ENCODE measurements around the gene TMEM258.

Gene TMEM258

DNA sequence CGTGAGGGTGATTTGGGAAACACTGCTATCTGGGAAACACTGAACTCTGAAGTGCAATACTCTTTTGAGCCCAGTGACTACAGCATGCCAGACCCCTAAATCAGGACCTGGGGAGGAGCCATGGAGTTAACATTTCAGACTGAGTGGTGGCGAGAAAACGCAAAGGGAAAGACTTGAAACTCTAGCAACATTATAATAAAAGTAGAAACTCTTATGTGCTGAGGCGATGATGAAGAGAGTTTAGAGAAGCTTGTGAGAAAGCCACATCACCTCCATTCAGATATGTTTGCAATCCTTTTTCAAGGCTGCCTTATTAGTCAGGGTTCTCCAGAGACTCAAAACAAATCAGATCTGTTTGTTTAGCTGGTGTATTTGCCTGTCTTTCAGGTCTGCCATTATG is 2.2 kb upstream of the TMEM258 start:
- no peak for DNase-seq

DNA sequence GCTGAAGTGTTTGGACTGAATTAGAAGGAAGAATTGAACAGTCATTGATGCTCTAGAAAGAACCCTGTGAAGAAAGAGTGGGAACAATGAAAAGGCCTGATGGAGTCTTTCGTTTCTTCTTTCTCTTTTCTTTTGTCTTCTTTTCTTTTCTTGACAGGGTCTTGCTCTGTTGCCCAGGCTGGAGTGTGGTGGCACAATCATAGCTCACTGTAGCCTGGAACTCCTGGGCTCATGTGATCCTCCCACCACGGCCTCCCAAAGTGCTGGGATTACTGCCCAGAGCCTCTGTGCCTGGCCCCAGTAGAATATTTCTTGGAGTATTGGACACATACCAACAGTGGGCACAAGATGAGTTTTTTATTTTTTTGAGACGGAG is 1.4 kb upstream of the TMEM258 start:
- no peak for DNase-seq

DNA sequence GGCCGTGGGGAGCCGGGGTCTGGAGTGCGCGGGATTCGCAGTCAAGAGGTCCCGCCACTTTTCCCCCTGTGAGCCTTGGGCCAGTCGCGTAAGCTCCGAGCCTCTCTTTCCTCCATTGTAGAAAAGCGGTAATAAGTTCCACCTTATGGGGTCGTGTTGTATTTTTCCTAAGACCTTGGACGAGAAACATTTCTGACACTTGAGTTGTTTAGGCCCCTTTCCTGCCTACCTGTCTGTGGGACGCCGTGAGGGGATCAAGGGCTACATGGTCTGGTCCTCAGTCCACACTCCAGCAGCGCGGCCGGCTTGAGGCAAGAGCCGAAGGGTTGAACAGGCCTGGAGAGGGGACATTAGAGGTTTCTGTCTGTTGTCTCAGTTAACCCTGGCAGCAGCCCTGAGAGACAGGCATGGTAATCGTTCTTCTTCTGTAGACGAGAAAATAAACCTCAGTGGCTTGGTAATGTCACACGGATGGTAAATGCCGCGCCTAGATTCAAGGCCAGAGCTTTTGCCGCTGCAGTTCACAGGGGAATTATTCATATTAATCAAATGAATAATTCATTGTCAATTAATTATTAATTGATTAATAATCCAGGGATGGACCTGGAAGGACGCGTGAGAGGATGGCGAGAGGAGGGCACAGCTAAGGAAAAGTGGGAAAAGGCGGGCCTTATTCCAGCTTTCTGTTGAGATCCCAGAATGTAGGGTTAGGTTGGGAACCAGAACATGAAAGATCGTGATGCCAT is 857 bp upstream of the TMEM258 start:
- DNase-seq = no peak

DNA sequence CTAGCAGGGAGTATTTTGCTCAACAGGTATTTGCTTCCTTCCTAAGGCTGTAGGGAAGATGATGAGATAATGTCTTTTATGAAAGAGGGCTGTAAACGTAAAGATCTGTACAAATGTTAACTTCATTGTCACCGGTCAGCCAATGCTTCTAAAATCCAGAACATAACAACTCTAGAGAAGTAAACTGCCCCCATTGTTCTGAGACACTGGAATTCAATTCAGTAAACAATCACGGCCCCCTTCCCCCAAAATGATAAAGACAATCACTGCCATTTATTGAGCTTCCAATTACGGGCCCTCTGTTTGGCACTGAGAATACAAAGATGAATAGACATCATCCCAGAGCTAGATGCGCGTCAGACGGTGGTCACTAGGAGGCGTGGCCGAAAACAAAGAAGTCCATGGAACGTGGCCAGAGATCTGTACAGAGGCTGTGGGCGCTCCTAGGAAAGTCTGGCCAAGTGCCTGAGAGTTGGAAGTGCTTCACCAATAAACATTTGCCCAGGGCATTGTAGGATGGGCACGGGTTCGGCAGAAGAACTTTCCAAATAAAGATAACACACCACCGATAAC is 576 bp downstream of the TMEM258 start:
- DNase-seq = peak; percentile 77

DNA sequence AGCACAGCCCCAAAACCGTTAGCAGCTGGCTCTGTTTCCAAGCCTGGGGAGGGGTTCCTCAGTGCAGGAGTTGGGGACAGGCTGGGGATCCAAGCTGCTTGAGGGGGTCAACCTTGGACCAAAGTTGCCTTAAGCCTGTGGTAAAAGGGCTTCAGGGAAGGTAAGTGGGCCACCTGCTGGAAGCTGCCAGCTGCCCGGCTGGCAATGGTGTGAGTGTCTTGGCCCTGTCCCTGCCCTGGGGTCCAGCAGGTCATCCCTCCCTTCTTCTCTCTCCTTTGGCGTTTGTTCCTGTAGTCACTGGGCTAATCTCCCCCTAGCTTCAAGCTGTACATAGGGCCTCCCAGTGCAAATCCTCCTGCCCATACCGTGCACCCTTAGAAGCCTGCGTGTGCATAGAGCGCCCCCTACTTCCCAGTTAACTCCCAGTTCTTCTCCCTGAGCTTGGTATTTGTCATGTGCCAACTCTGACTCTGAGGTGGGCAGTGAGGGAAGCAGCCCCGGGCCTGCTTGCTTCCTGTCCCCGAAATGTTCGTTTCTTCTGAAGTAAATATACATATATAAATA is 4.4 kb downstream of the TMEM258 start:
- no peak for DNase-seq

DNA sequence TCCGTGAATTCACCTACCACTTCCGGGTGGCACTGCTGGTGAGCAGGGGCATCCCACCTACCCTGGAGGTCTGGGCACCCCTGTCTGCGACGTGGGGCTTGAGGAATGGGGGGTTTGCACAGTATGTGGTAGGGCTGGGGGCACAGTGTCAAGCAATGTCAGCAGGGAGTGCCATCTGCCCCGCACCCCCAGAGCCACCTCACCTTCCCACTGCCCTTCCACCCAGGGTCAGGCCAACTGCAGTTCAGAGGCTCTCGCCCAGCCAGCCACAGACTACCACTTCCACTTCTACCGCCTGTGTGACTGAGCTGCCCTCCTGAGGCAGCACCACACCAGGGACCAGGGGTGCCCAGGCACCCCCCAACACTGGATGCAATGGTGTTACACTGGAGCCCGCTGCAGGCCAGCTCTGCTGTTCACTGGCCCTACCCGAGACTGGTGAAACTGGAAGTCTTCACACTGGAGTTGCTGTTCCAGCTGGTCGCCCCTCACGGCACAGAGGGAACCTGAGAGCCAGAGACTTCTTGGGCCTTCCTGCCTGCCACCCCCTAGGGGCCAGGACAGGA is 6.5 kb downstream of the TMEM258 start:
- no peak for DNase-seq

DNA sequence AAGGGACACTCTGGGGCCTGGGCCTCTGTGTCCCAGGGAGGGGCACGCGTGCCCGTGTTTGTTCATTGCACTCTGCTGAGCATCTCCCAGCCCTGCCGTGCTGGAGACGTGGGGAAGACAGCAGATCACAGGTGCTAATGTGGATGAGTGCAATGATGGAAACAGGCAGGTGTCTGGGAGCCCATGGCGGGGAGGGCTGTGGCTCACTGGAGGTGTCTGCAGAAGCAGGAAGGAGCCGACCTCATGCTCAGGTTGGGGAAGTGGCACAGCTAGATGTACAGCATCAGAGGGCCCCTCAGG is 7.9 kb downstream of the TMEM258 start:
- no peak for DNase-seq

DNA sequence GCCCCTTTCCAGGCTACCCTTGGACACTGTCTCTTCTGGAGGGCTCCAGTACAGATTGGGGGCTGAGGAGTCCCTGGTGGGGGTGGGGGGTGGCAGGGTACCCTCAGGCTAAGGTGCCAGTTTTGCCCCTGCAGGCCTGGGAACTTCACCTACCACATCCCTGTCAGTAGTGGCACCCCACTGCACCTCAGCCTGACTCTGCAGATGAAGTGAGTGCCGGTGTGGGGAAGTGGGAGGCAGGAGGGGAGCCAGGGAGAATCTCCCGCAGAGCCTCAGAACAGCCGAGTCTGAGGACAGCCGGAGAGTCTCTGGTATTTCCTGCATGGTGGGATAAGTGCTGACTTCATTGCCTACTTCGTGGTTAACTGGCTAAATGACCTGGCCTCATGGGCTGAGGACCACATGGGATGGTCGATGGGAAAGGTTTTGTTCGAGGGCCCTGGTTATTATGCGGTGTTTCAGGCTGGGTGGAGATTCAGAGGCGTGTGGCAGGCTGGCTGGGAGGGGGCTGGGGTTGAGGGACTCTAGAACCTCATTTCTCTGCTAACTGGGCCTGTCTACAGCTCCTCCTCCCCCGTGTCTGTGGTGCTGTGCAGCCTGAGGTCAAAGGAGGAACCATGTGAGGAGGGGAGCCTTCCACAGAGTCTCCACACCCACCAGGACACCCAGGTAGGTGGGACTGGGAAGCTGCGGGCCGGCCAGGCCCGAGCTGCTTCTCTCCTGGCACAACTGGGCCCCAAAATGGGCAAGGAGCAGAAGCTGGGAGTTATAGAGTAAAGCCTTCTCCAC is 8.5 kb downstream of the TMEM258 start:
- DNase-seq = no peak

DNA sequence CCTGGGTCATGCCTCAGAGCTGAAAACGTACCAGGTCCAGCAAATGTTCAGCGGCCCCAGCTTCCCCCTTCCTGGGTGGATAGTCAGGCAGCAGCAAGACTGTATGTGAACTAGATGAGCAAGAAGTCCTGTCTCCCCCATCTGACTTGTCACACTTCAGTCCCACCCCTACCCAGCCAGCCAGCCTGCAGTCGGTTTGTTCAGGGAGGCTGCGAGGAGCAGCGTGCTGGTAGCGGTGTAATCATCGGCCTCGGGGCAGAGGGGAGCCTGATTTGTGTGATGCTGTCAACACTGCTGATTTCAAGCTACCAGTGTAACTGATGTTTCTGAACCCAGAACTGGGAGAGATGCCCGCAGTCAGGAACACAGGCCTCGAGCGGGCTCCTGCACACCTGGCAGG is 9.6 kb downstream of the TMEM258 start:
- no peak for DNase-seq

DNA sequence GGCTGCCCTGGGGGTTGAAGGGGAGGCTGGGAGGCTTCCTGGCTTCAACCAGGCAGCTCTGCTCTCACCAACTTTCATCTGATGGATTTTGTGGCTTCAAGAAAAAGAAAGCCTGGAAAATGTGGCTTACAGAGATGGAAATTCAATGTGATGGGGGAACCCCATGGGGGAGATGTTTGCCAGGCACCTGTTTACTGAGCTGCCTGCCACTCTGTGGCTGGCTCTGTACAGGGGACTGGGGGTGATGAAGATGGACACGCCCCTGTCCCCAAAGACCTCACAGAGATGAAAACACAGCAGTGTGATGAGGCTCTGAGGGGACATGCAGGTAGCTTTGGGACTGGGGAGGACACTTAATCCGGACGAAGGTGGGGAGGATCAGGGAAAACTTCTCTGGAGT is 10.1 kb downstream of the TMEM258 start:
- no peak for DNase-seq

DNA sequence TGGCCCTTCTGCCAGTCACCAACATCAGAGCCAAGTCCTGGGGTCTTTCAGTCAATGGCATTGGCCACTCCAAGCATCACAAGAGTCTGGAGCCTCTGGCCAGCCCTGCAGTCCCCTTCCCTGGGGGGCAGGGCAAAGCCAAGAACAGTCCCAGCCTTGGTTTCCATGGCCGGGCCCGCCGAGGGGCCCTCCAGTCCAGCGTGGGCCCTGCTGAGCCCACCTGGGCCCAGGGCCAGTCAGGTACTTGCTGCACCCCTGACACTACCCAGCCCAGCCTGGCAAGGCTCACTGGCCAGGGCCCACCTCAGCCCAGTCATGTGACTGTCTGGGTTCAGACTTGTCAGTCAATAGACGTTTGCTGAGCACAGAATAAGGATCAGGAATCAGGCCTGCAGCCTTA is 10.8 kb downstream of the TMEM258 start:
- no peak for DNase-seq

DNA sequence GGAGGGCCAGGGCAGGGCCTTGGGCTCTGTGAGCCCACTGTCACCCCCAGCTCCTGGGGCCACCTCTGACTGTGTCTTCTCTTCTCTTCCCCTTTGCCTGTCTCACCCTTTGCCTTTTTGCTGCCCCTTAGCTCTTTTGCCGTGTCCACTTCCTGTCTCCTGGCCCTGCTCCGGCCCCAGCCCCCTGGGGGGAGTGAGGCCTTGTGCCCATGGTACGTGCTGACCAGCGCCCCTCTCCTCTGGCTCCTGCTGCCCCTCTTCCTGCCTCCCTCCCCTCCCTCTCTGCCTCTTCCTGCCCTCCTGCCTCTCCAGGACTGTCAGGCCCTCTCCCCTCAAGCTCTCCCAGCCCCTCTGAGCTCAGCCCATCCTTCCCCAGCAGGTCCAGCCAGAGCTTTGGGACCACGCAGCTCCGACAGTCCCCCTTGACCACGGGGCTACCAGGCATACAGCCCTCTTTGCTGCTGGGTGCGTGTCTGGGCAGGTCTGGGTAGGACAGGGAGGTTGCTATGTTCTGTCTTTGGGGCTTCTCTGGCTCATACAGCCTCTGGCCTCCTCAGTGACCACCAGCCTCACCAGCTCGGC is 11.7 kb downstream of the TMEM258 start:
- no peak for DNase-seq

DNA sequence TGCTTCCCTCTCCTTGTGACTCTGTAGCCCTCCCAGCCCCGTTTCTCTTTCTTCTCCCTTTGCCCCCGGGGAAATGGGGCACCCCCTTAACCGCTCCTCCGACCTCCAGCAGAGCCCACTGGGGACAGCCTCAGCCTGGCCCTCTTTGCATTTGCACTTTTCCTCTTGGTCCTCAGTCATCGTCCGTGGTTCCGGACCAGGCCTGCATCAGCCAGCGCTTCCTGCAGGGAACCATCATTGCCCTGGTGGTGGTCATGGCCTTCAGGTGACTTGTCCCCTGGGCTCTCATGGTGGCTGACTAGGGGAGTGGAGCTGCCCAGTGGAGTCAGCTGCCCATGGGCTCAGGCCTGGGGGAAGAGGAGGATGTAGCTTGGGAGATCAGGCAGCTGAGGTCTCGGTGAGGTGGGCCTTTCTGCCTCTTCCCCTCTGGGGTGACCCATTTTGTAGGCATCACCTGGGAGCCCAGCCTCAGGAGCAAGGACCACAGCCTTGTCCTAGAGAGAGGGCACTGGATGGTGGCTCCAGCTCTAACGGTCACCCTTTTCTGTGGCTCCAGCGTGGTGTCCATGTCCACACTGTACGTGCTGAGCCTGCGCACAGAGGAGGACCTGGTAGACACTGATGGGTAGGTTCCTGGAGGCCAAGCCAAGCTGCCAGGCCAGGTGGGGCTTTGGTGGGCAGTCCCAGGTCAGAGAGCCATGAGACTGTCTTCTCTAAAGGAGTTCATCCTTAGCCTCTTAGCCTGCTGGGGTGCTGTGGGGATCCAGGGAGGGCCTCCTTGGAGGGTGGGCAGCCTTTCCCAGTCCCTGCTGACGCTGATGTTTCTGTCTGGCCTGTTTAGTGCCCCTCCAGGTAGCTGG is 12.5 kb downstream of the TMEM258 start:
- DNase-seq = no peak

DNA sequence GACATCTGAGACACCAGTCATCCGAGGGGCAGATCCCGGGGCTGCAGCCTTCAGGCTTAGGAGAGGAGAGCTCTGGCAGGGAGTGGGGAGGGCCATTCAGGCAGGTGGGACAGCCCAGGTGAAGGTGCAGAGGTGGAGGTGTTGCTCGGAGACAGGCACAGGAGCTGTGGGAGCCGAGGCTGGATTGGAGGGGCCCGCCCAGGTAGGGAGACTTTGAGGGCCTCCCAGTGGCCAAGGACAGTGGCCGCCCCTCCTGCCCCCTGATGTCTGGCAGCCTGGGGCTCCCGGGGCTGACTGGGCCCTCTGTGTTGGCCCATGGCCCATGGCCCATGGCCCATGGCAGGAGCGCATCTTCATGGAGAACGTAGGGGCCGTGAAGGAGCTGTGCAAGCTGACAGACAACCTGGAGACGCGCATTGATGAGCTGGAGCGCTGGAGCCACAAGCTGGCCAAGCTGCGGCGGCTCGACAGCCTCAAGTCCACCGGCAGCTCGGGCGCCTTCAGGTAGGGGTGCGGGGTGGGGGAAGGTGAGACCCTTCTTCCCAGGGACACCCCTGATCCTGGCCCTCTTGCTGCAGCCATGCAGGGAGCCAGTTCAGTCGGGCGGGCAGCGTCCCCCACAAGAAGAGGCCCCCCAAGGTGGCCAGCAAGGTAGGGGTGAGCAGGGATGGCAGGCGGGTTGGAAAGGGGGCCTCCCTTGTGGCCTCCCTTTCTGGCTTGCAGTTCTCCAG is 13.3 kb downstream of the TMEM258 start:
- DNase-seq = no peak

DNA sequence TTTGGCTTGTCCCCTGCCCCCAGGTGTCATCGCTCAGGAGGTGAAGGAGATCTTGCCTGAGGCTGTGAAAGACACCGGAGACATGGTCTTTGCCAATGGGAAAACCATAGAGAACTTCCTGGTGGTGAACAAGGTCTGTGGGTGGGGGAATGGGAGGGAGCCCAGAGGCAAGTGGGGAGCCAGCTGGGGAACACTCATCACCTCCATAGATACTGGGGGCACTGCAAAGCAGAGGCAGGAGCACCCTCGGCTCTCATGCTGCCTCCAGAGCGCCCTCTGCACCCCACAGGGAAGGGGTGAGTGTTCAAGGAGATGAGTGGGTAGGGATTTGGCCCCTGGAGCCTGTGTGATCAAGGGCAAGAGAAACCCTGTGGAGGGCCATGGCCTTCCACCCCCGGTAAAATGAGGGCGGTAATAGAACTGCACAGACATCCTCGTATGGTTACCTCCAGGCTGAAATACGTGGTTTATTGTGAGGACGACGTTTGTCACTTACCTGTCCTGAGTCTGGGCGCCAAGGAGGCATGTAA is 14.0 kb downstream of the TMEM258 start:
- no peak for DNase-seq

DNA sequence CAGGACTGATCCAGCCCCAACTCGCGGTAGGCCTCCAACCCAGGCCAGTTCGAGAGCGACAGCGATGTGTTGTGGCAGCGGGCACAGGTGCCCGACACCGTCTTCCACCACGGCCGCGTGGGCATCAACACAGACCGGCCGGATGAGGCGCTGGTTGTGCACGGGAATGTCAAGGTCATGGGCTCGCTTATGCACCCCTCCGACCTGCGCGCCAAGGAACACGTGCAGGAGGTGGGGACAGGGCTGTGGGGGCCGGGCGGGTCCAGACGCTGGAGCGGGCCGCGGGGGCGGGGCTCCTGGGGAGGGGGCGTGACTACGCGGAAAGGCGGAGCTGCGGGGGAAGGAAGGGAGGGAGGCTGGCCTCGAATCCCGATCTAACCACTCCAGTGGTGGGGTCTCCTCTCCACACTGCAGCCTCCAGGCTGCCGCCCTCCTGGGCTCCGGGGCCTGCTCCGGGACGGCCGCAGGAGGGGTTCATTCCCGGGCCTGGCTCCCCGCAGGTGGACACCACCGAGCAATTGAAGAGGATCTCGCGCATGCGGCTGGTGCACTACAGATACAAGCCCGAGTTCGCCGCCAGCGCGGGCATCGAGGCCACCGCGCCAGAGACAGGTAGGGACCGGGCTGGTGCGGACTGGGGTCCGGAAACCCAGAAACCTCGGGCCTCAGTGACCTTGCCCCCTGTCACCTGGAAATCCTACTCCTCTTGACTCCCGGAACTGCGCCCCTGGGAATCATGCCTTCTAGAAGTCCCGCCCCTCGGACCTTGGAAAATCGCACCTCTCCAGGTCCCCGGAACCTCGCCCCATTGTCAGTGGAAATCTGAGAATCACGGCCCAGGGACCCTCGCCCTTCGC is 14.9 kb downstream of the TMEM258 start:
- DNase-seq = no peak

DNA sequence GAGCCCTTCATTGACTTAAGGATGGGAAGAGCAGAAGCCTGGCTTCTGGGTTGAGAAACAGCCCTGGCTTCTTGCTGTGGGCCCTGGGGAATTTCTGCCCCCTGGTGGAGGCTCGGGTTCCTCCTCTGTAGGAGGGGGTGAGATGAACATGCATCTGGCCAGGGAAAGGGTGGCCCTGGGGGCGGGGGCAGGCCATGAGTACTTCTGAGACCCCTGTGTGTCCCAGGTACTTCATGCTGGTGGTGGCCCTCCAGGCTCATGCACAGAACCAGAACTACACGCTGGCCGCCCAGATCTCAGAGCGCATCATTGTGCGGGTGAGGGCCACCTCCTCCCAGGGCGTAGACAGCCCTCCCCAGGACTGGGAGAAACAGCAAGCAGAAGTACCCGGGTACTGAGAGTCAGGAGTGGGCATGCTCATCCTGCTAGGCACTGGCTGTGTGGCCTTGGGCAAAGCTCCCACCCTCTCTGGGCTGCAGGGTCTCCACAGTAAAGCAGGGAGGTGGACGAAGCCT is 15.8 kb downstream of the TMEM258 start:
- no peak for DNase-seq

DNA sequence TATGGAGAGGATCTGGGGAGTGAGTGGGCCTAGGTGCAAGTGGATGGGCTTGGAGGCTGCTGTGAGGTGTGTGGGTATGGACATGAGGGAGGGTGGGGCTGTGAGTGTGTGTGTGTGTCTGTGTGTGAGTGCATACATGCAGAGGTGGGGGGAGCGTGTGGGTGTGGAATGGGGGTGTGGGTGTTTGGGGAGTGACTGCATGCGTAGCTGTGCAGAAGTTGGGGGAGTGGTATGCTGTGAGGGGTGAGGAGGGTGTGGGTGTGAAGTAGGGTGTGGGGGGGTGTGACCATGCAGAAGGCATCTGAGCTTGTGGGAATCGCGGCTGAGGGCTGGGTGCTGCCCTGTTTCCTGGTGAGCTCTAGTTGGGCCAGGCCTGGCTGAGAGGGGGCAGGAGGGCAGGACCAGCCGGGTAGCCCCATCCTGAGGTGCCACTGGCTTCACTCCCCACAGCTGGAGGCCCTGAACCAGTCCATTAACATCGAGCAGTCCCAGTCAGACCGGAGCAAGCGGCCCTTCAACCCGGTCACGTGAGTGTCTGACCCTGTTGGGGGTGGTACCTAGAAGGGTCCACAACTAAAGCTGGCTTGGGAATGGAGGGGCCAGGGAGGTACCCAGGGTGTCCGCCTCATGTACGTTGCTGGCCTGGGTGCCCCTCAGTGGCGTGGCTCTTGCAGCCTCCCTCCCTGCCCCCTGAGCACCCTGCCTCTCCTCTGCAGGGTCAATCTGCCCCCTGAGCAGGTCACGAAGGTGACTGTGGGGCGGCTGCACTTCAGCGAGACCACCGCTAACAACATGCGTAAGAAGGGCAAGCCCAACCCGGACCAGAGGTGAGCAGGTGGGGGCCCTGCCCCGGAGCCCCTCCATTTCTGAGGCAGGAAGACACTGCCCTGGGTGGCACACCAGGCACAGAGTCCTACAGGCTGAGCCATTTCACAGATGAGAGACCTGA is 16.5 kb downstream of the TMEM258 start:
- DNase-seq = no peak

DNA sequence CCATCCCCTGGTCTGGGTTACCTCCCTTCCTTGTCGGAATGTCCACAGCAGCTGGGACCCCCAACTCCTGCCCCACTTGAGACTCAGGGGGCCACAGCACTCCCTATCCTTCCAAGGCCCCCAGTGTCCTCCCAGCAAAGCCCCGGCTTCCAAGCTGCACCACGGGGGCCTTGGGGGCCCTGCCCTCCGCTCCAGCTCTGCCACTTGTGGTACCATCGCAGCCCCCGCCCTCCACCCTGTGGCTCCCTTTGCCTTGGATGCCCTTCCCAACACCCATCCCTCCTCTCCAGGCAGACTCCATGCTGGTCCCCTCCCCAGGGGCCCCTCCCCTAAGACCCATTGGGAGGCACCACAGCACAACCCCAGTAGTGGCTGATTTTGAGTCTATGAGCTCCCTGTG is 17.3 kb downstream of the TMEM258 start:
- no peak for DNase-seq

Data from NCI-H748 treated with DMSO at 0.1 percent for 48 hours (cell line).